Astrocyte of the spinal cord (primary cell): Measurements from ENCODE around the gene LSS.

Source experiments
- DNase-seq: peaks from one replicate; pipeline ENCODE4 v3.0.0; 2011; ENCODE audit warnings: low read depth, low spot score
- H3K4me3 ChIP-seq: 2 replicates; pipeline ENCODE4 v1.5.1; 2011; ENCODE audit warnings: low read depth, mild to moderate bottlenecking, low read length, moderate library complexity
- in situ Hi-C: cut with HindIII; loops from 2 replicates; pipeline ENCODE4 v1.10.0; 2017; ENCODE audit warnings: low sequenced_read_pairs
- TF ChIP-seq, protein P1 (sequence below): IDR thresholded peaks from 2 replicates; pipeline ENCODE4 v1.5.1; 2012; ENCODE audit warnings: low read depth, mild to moderate bottlenecking, low read length, inconsistent platforms

Gene LSS

GRCh38 chr21:46165098-46165497 lies 63.5 kb downstream of the LSS start:
- in situ Hi-C loops, result no loop called here
- no peak overlapping the region for H3K4me3 ChIP-seq
- DNase-seq, result no peak
- TF ChIP-seq, protein P1, sequence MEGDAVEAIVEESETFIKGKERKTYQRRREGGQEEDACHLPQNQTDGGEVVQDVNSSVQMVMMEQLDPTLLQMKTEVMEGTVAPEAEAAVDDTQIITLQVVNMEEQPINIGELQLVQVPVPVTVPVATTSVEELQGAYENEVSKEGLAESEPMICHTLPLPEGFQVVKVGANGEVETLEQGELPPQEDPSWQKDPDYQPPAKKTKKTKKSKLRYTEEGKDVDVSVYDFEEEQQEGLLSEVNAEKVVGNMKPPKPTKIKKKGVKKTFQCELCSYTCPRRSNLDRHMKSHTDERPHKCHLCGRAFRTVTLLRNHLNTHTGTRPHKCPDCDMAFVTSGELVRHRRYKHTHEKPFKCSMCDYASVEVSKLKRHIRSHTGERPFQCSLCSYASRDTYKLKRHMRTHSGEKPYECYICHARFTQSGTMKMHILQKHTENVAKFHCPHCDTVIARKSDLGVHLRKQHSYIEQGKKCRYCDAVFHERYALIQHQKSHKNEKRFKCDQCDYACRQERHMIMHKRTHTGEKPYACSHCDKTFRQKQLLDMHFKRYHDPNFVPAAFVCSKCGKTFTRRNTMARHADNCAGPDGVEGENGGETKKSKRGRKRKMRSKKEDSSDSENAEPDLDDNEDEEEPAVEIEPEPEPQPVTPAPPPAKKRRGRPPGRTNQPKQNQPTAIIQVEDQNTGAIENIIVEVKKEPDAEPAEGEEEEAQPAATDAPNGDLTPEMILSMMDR, result no peak

GRCh38 chr21:46163380-46163779 lies 65.2 kb downstream of the LSS start:
- DNase-seq, result no peak
- no peak overlapping the region for H3K4me3 ChIP-seq
- TF ChIP-seq, protein P1, result no peak
- in situ Hi-C loops, result no loop called here

DNA sequence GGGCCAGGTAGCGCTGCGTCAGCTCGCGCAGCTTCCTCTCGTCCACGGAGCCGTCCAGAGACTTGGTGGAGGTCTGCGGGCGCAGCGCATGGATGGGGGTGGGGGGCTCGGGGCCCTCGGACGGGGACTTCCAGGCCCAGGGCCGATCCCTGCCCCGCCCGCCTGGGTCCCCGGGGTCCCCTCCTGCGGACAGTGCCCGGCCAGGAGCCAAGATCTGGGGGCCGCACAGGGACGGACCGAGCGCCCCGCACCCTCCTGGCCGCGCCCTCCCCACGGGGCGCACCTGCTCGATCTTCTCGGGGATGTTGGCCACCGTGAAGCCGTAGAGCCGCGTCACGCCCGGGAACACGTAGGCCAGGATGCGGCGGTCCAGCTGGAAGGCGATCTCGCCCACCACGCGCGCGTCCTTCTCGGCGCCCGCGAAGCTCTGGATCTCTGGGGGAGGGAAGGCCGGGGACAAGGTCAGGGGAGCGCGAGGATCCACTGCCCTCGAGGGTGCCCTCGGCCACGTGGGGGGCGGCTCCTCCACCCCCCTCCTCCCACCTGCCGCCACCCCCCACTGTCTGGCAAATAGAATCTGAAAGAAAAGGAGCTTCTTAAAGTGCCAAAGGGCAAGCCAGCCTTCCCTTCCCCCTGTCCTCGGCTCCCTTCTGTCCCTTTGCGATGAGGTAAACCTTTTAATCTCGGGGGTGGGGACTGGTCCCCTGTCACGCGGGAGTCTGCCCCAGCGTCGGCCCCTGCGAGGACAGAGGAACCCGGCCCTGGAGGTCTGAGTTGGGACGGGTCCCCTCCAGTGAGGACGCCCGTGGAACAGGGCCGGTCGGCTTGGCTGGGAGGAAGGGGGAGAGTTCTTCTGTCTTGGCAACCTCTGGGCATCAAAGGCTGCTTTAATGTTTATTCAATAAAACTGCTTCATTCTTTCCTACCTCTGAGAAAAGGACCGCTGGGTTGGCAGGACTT lies 66.7 kb downstream of the LSS start:
- no peak overlapping the region for H3K4me3 ChIP-seq
- DNase-seq, result no peak
- TF ChIP-seq, protein P1, result no peak
- in situ Hi-C loops, result no loop called here

GRCh38 chr21:46160907-46161632 lies 67.5 kb downstream of the LSS start:
- in situ Hi-C loops, result no loop called here
- DNase-seq, result no peak
- no peak overlapping the region for H3K4me3 ChIP-seq
- TF ChIP-seq, protein P1, result no peak

- in situ Hi-C loops, result no loop called here
- no peak overlapping the region for H3K4me3 ChIP-seq
- TF ChIP-seq, protein P1, result no peak
- no peak for DNase-seq
Measured at GRCh38 chr21:46160657-46160906, 68.0 kb downstream of the LSS start.

DNA sequence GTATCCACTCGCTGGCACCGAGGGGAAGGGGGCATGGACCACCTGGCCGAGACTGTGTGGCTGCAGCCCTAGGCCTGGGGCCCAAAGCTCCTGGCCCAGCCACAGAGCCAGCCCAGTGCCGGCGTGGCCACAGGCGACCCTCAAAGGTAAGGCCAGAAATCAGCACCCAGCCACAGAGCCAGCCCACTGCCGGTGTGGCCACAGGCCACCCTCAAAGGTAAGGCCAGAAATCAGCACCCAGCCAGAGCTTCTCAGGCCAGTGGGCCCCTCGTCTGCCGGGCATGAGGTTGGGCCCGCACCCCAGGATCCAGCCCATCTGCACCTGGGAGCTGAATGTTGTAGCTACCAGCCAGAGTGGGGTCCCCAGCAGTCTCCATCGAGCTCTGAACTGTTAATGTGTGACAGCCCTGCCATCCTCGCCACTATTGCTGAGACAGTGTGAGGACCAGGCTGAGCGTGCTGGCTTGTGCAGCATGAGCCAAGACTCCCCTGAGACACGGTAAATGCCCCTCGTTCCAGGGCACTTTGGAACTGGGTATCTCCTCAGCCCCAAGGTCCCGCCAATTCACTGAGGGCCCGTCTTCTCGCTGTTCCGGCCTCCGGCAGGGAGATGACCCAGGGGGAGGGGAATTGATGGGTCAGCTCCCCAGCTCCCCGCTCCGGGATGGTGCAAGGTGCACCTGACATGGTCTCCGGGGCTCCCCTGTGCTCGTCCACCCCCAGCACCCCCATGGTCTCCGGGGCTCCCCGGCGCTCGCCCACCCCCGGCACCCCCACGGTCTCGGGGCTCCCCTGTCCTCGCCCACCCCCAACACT lies 68.5 kb downstream of the LSS start:
- H3K4me3 ChIP-seq, result no peak overlapping the region
- no peak for DNase-seq
- TF ChIP-seq, protein P1, result no peak
- in situ Hi-C loops, result no loop called here
